GM18511 (cell line): ENCODE data around the gene RUVBL2.

Experiments used
- ATAC-seq: cut with Tn5 transposase; IDR thresholded peaks from one replicate; pipeline ENCODE4 v1.9.1; 2021; ENCODE audit warnings: mild to moderate bottlenecking, moderate library complexity; ENCODE audit not compliant: unreplicated experiment

The RUVBL2 gene

GRCh38 chr19:48963371-48964204 is 30.1 kb upstream of the RUVBL2 start:
- ATAC-seq: peak; percentile 29

GRCh38 chr19:48964205-48965039 is 29.3 kb upstream of the RUVBL2 start:
- ATAC-seq: no peak

GRCh38 chr19:48965040-48965805 is 28.5 kb upstream of the RUVBL2 start, which contains the start of gene FTL:
Gene FTL (plus strand): TSS chr19:48965309. CDS start chr19:48965508, 199 bp downstream.
- ATAC-seq: peak; percentile 47

- peak; percentile 24 for ATAC-seq
Measured at GRCh38 chr19:48965806-48966540, 27.7 kb upstream of the RUVBL2 start.

GRCh38 chr19:48966541-48967345 is 26.9 kb upstream of the RUVBL2 start:
- ATAC-seq: no peak

- ATAC-seq: no peak
Measured at GRCh38 chr19:48967346-48968178, 26.1 kb upstream of the RUVBL2 start.

- no peak for ATAC-seq
Measured at GRCh38 chr19:48968179-48968661, 25.5 kb upstream of the RUVBL2 start.

- no peak for ATAC-seq
Measured at GRCh38 chr19:48968813-48969218, 24.9 kb upstream of the RUVBL2 start.

GRCh38 chr19:48969276-48970138 is 24.2 kb upstream of the RUVBL2 start:
- ATAC-seq: no peak

- no peak for ATAC-seq
Measured at GRCh38 chr19:48970139-48970766, 23.4 kb upstream of the RUVBL2 start.

- ATAC-seq: no peak
Measured at GRCh38 chr19:48970923-48971395, 22.7 kb upstream of the RUVBL2 start.

- no peak for ATAC-seq
Measured at GRCh38 chr19:48975947-48976847, 17.5 kb upstream of the RUVBL2 start.

GRCh38 chr19:48977061-48977460 is 16.6 kb upstream of the RUVBL2 start:
- no peak for ATAC-seq

GRCh38 chr19:48982280-48982679 is 11.4 kb upstream of the RUVBL2 start:
- no peak for ATAC-seq

GRCh38 chr19:48985711-48986110 is 8.0 kb upstream of the RUVBL2 start:
- ATAC-seq: no peak

GRCh38 chr19:48986211-48986610 is 7.5 kb upstream of the RUVBL2 start:
- ATAC-seq: no peak
